ENCODE measurements around the gene OSCAR.

OSCAR gene

GRCh38 chr19:54121259-54121658 lies 20.7 kb upstream of the OSCAR start:
- TF ChIP-seq CTCF (IDR thresholded peaks at IDR 0.05): no peak

DNA sequence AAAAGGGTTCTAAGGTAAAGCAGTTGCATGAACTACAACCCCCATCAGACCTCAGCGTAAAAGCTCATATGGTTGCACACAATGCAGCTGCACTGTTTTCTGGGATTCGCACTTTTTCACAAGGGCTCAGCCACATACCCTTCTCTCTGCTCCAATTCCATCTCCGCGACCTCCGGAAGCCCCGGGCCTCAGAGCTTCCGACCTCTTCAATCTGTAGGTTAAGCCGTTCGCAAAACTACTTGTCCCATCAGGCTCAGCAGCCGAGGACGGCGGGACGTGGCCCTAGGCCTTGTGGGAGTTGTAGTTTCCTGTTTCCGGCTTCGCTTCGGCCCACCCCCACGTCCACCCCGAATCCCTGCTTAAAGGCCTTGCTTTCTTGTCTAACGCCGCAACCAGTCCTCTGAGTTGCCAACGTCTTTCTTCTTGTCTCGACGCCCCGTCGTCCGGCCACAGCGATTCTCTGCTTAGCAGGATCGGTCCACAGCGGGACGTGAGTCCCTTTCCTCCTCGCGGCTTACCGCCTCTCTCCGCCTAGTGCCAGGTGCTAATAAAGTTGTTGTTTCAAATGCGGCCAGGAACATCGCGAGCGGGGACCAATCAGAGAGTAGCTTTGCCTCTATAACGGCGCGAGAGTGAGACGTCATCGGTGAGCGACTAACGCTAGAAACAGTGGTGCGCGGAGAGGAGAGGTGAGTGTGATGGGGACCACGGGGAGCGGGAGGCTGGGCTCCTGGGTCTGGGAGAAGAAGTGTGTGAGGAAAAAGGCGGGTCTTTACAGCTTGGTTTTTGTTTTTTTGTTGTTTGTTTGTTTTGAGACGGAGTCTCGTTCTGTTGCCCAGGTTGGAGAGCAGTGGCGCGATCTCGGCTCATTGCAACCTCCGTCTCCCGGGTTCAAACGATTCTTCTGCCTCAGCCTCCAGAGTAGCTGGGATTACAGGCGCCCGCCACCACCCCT lies 14.8 kb upstream of the OSCAR start, which contains the start of the genes PRPF31 and TFPT:
PRPF31 (plus strand) TSS at position 646 of the 955 bp plus-strand sequence. CDS start 2,525 bp downstream, outside the sequence.
TFPT (minus strand) TSS at position 549 of the 955 bp plus-strand sequence; CDS start at position 161, 388 bp downstream.
- TF ChIP-seq CTCF (IDR thresholded peaks at IDR 0.05): no peak

DNA sequence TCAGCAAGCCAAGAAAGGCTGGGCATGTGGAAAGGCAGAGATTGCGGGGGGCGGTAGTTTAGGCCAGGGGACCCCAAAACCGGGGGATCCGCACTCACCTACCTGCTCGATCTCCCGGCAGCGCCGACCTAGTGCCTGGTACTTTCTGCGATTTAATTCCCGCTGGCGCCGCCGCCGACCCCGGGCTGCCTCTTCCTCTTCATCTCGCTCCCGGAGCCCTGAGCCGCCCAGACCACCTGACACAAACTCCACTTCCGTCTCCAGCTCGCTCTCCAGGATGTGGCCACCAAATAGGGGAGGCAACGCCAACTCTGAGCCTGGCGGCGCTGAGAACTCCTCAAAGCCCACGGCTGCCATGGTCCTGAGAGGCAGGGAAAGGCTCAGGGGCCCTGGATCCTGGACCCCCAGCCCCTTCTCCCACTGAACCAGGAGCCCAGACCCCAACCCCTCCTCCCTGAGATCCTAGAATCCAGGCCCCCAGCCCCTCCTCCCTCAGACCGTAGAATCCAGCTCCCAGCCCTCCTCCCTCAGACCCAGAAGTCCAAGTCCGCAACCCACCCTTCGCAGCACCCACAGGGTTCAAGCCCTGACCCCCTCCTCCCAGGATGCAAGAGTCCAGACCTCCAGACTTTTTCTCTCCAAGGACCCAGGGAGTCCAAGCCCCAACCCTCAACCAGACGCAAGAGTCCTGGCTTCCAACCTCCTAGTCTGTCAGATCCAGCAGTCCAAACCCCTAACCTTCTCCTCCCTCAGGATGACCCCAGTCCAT lies 13.9 kb upstream of the OSCAR start:
- TF ChIP-seq CTCF (IDR thresholded peaks at IDR 0.05): no peak

GRCh38 chr19:54109651-54110050 lies 9.0 kb upstream of the OSCAR start:
- no peak for TF ChIP-seq CTCF (IDR thresholded peaks at IDR 0.05)

DNA sequence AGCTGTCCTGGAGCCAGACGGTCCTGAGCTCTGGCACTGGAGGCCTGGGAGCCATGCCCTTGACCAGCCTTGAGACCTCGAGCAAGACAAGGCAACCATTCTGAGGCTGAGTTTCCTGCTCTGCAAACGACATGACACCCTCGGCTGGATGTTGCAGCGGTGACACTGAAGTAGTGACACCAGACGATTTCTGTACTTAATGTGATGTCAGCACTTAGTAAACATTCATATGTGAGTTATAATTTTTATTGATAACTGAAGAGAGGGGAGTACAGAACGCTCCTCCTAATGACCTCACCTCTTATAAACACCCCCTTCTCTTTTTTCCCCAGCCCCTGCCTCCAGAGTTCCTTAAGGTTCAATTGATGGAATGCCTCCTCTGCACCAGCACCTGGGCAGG lies 7.9 kb upstream of the OSCAR start:
- no peak for TF ChIP-seq CTCF (IDR thresholded peaks at IDR 0.05)

- TF ChIP-seq CTCF (IDR thresholded peaks at IDR 0.05): no peak
Observed at GRCh38 chr19:54107876-54108490, 7.4 kb upstream of the OSCAR start.

GRCh38 chr19:54106716-54107115 lies 6.1 kb upstream of the OSCAR start:
- no peak for TF ChIP-seq CTCF (IDR thresholded peaks at IDR 0.05)

Measured in LNCAP (cell line).